Adrenal gland (tissue), 12 donors: ENCODE data around the gene SMIM24. TPM values are rescaled to one million over a fixed set of nuclear protein-coding genes. Genes with fewer than 3 reads are reported as not detected.

Experiments
- DNase-seq, 7 donors: peaks; one replicate each; pipeline ENCODE4 v3.0.0-alpha.2; 2019 to 2020
- H3K27ac ChIP-seq, 5 donors: fragments of 200-600 bp; sonication (generic) in 4 of 5; 1 replicate in 3 of 5; 2 replicates in 2 of 5; pipeline versions ENCODE4 v1.5.1 to v1.8.0; 2016 to 2020; ENCODE audit warnings: mild to moderate bottlenecking in 1 of 5
- H3K27me3 ChIP-seq: fragments of 200-600 bp; 2 replicates; pipeline ENCODE4 v1.8.0; 2021
- H3K36me3 ChIP-seq, 2 donors: fragments of 200-600 bp; replicated peaks in 1 of 2; 1 replicate in 1 of 2; 2 replicates in 1 of 2; pipeline versions ENCODE4 v1.5.1 to v1.8.0; 2018 to 2022
- H3K4me1 ChIP-seq, 2 donors: fragments of 200-600 bp; replicated peaks in 1 of 2; 1 replicate in 1 of 2; 2 replicates in 1 of 2; pipeline versions ENCODE4 v1.5.1 to v1.8.0; 2018 to 2021
- H3K4me3 ChIP-seq, 4 donors: fragments of 200-600 bp; sonication (generic) in 3 of 4; one replicate each; pipeline ENCODE4 v1.5.1; 2016 to 2018
- H3K9me3 ChIP-seq, 3 donors: fragments of 200-600 bp; sonication (generic) in 1 of 3; replicated peaks in 1 of 3; 1 replicate in 2 of 3; 2 replicates in 1 of 3; pipeline versions ENCODE4 v1.5.1 to v1.8.0; 2016 to 2021
- POLR2A ChIP-seq, 2 donors: fragments of 450-650 bp; IDR thresholded peaks; one replicate each; pipeline ENCODE4 v1.6.1; 2017; ENCODE audit warnings: antibody characterized with exemption in 2 of 2, mild to moderate bottlenecking in 2 of 2, moderate library complexity in 1 of 2
- WGBS, 4 donors: extraction: QIAGEN DNeasy Blood & Tissue Kit in 2 of 4; methylation state at CpG; one replicate each; pipeline versions ENCODE4 v1.1.5 to v1.1.7; 2013 to 2017; 5-methylcytosine and 5-hydroxymethylcytosine counted together
- intact Hi-C, 2 donors: fragments of 100-400 bp; cut with DNase I; formaldehyde crosslinking; loops; one replicate each; pipeline versions ENCODE4 v1.14.1 to v1.15.0; 2022 to 2023
- polyA plus RNA-seq, 3 donors: library from polyadenylated mRNA; stranded (reverse); fragments of 200-250 nt in 2 of 3; fragments of 350-450 nt in 1 of 3; fragmentation: Illumina TruSeq in 1 of 3; extraction: RNeasy Lipid Tissue Mini Kit (QIAGEN cat#74804) in 1 of 3; gene quantifications; one replicate each; pipeline ENCODE4 v1.2.3, GENCODE V29; 2013 to 2014
- total RNA-seq, 9 donors: library from RNA; depleted of rRNA in 4 of 9; stranded (reverse); fragments of >200 nt in 4 of 9; fragments of 120-200 nt in 1 of 9; fragmentation: NEBNext Ultra II Directional in 1 of 9; extraction: Animal tissue kit (Norgen Biotek cat#: 25700) in 1 of 9; gene quantifications; one replicate each; pipeline versions ENCODE4 v1.1.0 to v1.2.4, GENCODE V29; 2013 to 2023
- TF ChIP-seq, protein P1 (sequence below), 6 experiments: fragments of 450-650 bp in 4 of 6; fragments of 200-600 bp in 2 of 6; sonication (generic) in 1 of 6; IDR thresholded peaks; 1 replicate in 5 of 6; 2 replicates in 1 of 6; pipeline versions ENCODE4 v1.5.1 to v1.8.0; 2016 to 2021; ENCODE audit warnings: antibody characterized with exemption in 6 of 6, mild to moderate bottlenecking in 2 of 6, moderate library complexity in 1 of 6
- donor health status: healthy with polysubstance abuse.
- donor health status: Bipolar disorder and iron deficiency.
- donor health status: DM: yes; HTN: yes; CAD: no.
- donor health status: DM: no; HTN: no; CAD: no.
- donor health status: DM: no; HTN: no; CAD: no.
- donor health status: DM: yes; HTN: yes; CAD: no.

The SMIM24 gene
- total and polyA plus RNA-seq, 12 donors, result 0.36 to 0.48 TPM; not detected in 10

- no peak overlapping the region for H3K4me3 ChIP-seq
- intact Hi-C loops, result no loop called here
- no peak for DNase-seq
- no peaks in the 10 kb centered on the region for H3K4me1 ChIP-seq
- TF ChIP-seq POLR2A (IDR thresholded peaks at IDR 0.05), result no peak
- TF ChIP-seq, protein P1, sequence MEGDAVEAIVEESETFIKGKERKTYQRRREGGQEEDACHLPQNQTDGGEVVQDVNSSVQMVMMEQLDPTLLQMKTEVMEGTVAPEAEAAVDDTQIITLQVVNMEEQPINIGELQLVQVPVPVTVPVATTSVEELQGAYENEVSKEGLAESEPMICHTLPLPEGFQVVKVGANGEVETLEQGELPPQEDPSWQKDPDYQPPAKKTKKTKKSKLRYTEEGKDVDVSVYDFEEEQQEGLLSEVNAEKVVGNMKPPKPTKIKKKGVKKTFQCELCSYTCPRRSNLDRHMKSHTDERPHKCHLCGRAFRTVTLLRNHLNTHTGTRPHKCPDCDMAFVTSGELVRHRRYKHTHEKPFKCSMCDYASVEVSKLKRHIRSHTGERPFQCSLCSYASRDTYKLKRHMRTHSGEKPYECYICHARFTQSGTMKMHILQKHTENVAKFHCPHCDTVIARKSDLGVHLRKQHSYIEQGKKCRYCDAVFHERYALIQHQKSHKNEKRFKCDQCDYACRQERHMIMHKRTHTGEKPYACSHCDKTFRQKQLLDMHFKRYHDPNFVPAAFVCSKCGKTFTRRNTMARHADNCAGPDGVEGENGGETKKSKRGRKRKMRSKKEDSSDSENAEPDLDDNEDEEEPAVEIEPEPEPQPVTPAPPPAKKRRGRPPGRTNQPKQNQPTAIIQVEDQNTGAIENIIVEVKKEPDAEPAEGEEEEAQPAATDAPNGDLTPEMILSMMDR (IDR thresholded peaks at IDR 0.05), result no peak
- WGBS, 4 donors, result 88 to 96% (median 96%) methylated on average over 14 to 55 of the region's 55 CpGs
- no peaks in the 10 kb centered on the region for H3K27me3 ChIP-seq
- peaks cover 0 to 51% of the 10 kb centered on the region in 2 donors for H3K36me3 ChIP-seq
- H3K27ac ChIP-seq, result no peak overlapping the region
- no peaks in the 10 kb centered on the region for H3K9me3 ChIP-seq
Observed at GRCh38 chr19:3491396-3492119, 11.2 kb upstream of the SMIM24 start.

DNA sequence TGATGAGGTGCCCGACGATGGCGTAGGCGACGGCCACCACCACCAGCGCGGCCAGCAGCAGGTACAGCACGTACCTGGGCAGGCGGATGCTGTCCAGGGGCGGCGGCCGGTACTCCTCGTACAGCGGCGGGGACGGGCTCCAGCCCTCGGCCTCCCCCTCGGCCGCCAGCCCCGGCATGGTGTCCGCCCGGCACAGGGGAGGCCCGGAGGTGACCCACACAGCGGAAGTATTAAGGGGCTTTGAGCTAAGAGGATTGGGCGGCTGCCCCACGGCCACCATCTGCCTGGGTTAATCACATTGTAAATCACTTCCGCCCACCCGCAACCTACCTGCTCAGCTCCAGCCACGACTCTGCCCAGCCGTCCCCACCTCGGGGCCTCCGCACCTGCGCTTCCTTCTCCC is 2.9 kb upstream of the SMIM24 start, which contains the start of gene SMIM44:
Gene SMIM44, minus strand, starts transcription at position 216 of the 403 bp plus-strand sequence. Its CDS starts 38 bp downstream, at position 178.
- TF ChIP-seq, protein P1 (IDR thresholded peaks at IDR 0.05), result no peak
- TF ChIP-seq POLR2A (IDR thresholded peaks at IDR 0.05), result no peak
- no peak within 1 kb of the TSS for H3K4me3 ChIP-seq
- H3K36me3 ChIP-seq, result no peaks in the 10 kb centered on the region
- H3K27ac ChIP-seq, result no peak within 1 kb of the TSS
- no peak for DNase-seq
- peaks cover 14% of the 10 kb centered on the region for H3K27me3 ChIP-seq
- no peaks in the 10 kb centered on the region for H3K9me3 ChIP-seq
- no peaks in the 10 kb centered on the region for H3K4me1 ChIP-seq
- 63 to 71% (median 67%) methylated on average over 7 to 33 of the region's 33 CpGs for WGBS, 4 donors
- intact Hi-C loops, result no loop called here

- H3K27me3 ChIP-seq, result peaks cover 14% of the 10 kb centered on the region
Observed at GRCh38 chr19:3482507-3483225, 2.3 kb upstream of the SMIM24 start.

More at GRCh38 chr19:3482507-3483225, 2.3 kb upstream of the SMIM24 start:
- Histone ChIP-seq H3K4me1 (no peaks in the 10 kb centered on the region), H3K36me3 (no peaks in the 10 kb centered on the region), H3K4me3 (no peak overlapping the region), H3K9me3 (no peaks in the 10 kb centered on the region), H3K27ac (no peak overlapping the region)
- TF ChIP-seq POLR2A (IDR thresholded peaks at IDR 0.05), result no peak
- TF ChIP-seq, protein P1 (IDR thresholded peaks at IDR 0.05), result no peak
- intact Hi-C loops, result no loop called here
- 62 to 70% (median 65%) methylated on average over 32 to 49 of the region's 49 CpGs for WGBS, 4 donors
- no peak for DNase-seq
